K562 (cell line): ENCODE results near the gene TMEM120B.
"Not testable (repeated sequence)": the region's sequence is repeated elsewhere in the genome, so short reads cannot be mapped to it uniquely, and the experiment has no call there.

Source experiments
- ETV6 ChIP-seq, 3 experiments: fragments of 150-350 bp in 1 of 3; sonication (generic) in 1 of 3; formaldehyde crosslinking in 1 of 3; IDR thresholded peaks; 2 replicates each; pipeline versions ENCODE4 v1.6.1 to v1.8.0; 2014 to 2022; ENCODE audit warnings: borderline replicate concordance in 2 of 3, low read depth in 2 of 3, antibody characterized with exemption in 1 of 3, low read length in 1 of 3, mild to moderate bottlenecking in 1 of 3, missing genetic modification reagents in 1 of 3
- WHSC1 ChIP-seq: IDR thresholded peaks from one replicate; pipeline ENCODE4 v1.6.1; 2012; ENCODE audit warnings: low read length, control low read depth, inconsistent platforms
- ZBTB33 ChIP-seq: sonication (generic); formaldehyde crosslinking; IDR thresholded peaks from 2 replicates; pipeline ENCODE4 v1.8.1; 2023; ENCODE audit warnings: mild to moderate bottlenecking, missing genetic modification reagents
- TF ChIP-seq, protein P1 (sequence below), 2 experiments: fragments of 450-650 bp; formaldehyde crosslinking in 1 of 2; IDR thresholded peaks; 2 replicates each; pipeline versions ENCODE4 v1.4.0 to v1.6.1; 2014 to 2020; ENCODE audit warnings: mild to moderate bottlenecking in 2 of 2, borderline replicate concordance in 1 of 2, low read depth in 1 of 2

- TF ChIP-seq ZBTB33 (CRISPR knock-in tag); WHSC1; ETV6 (IDR thresholded peaks at IDR 0.05; ENCODE audit: borderline replicate concordance in 1 of 2, low read depth in 2 of 2, low read length in 1 of 2); ETV6 (CRISPR knock-in tag; IDR thresholded peaks at IDR 0.05; ENCODE audit: borderline replicate concordance): not testable (repeated sequence)
- TF ChIP-seq, protein P1, sequence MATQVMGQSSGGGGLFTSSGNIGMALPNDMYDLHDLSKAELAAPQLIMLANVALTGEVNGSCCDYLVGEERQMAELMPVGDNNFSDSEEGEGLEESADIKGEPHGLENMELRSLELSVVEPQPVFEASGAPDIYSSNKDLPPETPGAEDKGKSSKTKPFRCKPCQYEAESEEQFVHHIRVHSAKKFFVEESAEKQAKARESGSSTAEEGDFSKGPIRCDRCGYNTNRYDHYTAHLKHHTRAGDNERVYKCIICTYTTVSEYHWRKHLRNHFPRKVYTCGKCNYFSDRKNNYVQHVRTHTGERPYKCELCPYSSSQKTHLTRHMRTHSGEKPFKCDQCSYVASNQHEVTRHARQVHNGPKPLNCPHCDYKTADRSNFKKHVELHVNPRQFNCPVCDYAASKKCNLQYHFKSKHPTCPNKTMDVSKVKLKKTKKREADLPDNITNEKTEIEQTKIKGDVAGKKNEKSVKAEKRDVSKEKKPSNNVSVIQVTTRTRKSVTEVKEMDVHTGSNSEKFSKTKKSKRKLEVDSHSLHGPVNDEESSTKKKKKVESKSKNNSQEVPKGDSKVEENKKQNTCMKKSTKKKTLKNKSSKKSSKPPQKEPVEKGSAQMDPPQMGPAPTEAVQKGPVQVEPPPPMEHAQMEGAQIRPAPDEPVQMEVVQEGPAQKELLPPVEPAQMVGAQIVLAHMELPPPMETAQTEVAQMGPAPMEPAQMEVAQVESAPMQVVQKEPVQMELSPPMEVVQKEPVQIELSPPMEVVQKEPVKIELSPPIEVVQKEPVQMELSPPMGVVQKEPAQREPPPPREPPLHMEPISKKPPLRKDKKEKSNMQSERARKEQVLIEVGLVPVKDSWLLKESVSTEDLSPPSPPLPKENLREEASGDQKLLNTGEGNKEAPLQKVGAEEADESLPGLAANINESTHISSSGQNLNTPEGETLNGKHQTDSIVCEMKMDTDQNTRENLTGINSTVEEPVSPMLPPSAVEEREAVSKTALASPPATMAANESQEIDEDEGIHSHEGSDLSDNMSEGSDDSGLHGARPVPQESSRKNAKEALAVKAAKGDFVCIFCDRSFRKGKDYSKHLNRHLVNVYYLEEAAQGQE (IDR thresholded peaks at IDR 0.05; ENCODE audit: borderline replicate concordance), result not testable (repeated sequence)
- TF ChIP-seq, protein P1 (CRISPR knock-in tag; IDR thresholded peaks at IDR 0.05; ENCODE audit: low read depth), result not testable (repeated sequence)
Measured at GRCh38 chr12:121715055-121715454, 2.5 kb downstream of the TMEM120B start.
